ENCODE data around the gene MCM3.

The MCM3 gene

DNA sequence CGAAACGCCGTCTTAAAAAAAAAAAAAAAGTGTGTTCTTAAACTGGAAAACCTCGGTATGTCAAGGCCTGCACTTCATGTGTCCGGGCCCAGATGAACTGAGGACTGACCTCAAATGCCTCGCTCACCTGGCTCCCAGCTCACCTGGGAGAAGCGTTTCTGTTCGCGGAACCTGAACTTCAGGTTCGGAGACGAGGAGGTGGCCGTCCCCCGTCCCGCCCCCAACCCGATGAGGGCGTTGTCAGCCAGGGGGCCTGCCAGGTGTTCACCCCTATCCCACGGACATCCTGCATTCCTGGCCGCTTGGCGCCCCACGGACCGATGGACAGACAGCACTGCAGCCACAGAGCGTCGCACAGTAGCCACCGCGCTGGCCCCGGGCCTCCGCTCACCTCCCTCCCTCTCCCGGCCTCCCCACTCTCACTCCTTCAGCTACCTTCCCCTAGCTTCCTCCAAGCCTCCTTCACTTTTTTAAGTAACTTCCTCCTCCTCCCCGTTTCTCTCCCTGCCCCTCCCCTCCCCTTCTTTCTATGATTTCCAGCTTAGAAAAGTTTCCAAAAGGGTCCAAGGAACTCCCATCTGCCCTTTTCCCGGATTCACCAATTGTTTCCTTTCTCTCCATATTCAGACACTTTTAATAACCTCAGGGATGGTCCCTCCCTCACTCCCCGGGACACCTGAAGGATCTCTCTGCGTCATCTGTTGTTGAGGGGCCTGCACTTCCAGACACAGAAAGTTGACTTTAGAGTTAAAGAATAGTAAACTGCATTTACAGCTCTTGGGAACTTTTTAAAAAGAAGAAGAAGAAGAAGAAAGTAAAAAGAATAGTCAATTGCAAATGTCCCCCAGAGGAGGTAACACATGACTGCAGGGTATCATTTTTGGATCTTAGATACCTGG lies 22.7 kb upstream of the MCM3 start:
- no peaks in the 10 kb centered on the region for H3K36me3 ChIP-seq (replicated peaks)
- no peaks in the 10 kb centered on the region for H3K27me3 ChIP-seq (replicated peaks)
- no peak for TF ChIP-seq CTCF (IDR thresholded peaks at IDR 0.05; ENCODE audit: low read depth, low read length, missing control alignments)
- no peak overlapping the region for H3K4me3 ChIP-seq (ENCODE audit: low read depth, low read length)
- no peak for DNase-seq
- in situ Hi-C loops (cut with HindIII; ENCODE audit: low pct_ligation_motif_present, low sequenced_read_pairs), result no loop called here
- H3K27ac ChIP-seq, result no peak overlapping the region

GRCh38 chr6:52305948-52306767 lies 21.6 kb upstream of the MCM3 start:
- no peaks in the 10 kb centered on the region for H3K36me3 ChIP-seq (replicated peaks)
- no peaks in the 10 kb centered on the region for H3K27me3 ChIP-seq (replicated peaks)
- DNase-seq, result no peak
- in situ Hi-C loops (cut with HindIII; ENCODE audit: low pct_ligation_motif_present, low sequenced_read_pairs), result no loop called here
- no peak overlapping the region for H3K27ac ChIP-seq
- TF ChIP-seq CTCF (IDR thresholded peaks at IDR 0.05; ENCODE audit: low read depth, low read length, missing control alignments), result no peak
- no peak overlapping the region for H3K4me3 ChIP-seq (ENCODE audit: low read depth, low read length)

DNA sequence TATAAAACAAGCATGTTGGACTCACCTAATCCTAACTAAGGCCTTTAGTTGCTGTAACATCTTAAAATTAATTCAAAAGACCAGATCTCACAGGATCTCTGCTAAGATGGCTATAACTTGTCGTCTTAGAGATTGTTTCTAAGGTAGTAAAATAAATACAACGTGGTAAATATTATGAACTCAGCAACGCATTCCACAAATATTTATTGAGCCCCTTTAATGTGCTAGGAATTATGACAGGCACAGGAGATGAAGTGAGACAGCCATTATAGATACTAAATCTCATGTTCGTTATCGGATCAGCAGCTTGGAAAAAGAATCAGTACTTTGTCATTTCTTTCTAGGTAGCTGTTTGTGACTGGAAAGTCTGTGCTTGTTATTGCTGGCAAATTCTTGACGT lies 20.9 kb upstream of the MCM3 start:
- H3K27me3 ChIP-seq (replicated peaks), result no peaks in the 10 kb centered on the region
- no peak for DNase-seq
- in situ Hi-C loops (cut with HindIII; ENCODE audit: low pct_ligation_motif_present, low sequenced_read_pairs), result no loop called here
- no peak for TF ChIP-seq CTCF (IDR thresholded peaks at IDR 0.05; ENCODE audit: low read depth, low read length, missing control alignments)
- no peak overlapping the region for H3K27ac ChIP-seq
- H3K36me3 ChIP-seq (replicated peaks), result no peaks in the 10 kb centered on the region
- no peak overlapping the region for H3K4me3 ChIP-seq (ENCODE audit: low read depth, low read length)

- TF ChIP-seq CTCF (IDR thresholded peaks at IDR 0.05; ENCODE audit: low read depth, low read length, missing control alignments), result no peak
- in situ Hi-C loops (cut with HindIII; ENCODE audit: low pct_ligation_motif_present, low sequenced_read_pairs), result no loop called here
- H3K27ac ChIP-seq, result no peak overlapping the region
- no peaks in the 10 kb centered on the region for H3K36me3 ChIP-seq (replicated peaks)
- no peak for DNase-seq
- no peaks in the 10 kb centered on the region for H3K27me3 ChIP-seq (replicated peaks)
- H3K4me3 ChIP-seq (ENCODE audit: low read depth, low read length), result no peak overlapping the region
Measured at GRCh38 chr6:52304983-52305390, 20.4 kb upstream of the MCM3 start.

- in situ Hi-C loops (cut with HindIII; ENCODE audit: low pct_ligation_motif_present, low sequenced_read_pairs), result no loop called here
- Histone ChIP-seq H3K4me3 (ENCODE audit: low read depth, low read length) (no peak overlapping the region), H3K36me3 (replicated peaks) (no peaks in the 10 kb centered on the region), H3K27me3 (replicated peaks) (no peaks in the 10 kb centered on the region), H3K27ac (no peak overlapping the region)
- DNase-seq, result no peak
- no peak for TF ChIP-seq CTCF (IDR thresholded peaks at IDR 0.05; ENCODE audit: low read depth, low read length, missing control alignments)
Measured at GRCh38 chr6:52303178-52303577, 18.6 kb upstream of the MCM3 start.
